NCI-H1436 treated with DMSO at 0.1 percent for 48 hours (cell line): Measurements from ENCODE around the gene DOC2A.

Source experiments
- DNase-seq: peaks from one replicate; lab custom pipeline; 2025; lab: John Stamatoyannopoulos, UW

Gene DOC2A

DNA sequence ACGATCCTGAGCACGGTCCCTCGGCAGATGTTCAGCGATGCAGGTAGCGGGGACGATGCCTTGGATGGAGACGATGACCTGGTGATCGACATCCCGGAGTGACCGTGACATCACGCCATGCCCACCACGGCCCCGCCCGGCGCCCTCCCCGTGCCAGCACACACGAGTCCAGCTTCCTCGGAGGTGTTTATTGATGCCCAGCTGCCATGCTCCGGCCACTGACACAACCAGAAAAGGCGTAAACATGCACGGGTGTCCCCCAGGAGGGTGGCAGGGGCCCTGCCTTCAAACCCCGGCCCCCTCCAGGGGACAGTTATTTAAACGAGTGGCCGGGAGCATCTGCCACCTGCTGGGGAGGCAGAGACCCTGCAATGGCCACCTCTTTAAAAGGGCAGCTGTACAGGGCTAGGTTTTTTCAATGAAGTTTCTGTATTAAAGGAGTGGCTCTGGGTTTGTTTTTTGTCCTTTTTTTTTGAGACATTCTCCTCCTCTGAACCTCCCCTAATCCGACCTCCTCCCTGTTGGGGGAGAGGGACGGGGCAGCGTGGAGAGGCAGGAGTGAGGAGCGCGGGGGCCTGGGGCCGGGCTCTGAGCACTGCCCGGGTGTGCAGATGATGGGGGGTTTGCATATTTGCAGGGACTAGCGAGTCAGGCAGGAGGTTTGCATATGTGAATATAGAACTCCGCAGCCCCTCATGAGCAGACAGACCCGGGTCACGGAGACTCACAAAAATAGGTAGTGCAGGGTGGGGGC lies 5.3 kb downstream of the DOC2A start:
- DNase-seq = no peak

DNA sequence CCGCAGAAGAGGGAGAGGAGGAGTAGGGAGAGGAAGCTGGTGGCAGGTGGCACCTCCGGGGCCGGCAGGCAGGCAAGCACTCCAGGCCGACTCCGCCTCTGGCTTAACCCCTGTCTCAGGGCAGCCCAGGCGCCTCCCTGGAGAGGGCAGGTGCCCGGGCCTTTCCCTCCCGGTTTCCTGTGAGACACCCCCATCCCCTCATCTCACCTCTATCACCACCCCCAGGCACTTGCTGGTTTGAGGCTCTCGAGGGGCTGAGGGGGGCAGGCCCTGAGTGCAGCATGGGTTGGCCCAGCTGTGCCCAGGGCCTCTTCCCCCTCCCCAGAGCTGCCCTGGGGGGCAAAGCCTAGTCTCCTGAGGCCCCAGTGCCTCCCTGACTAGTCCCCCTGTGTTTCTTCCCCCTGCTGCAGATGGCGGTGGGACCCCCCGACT lies 6.0 kb downstream of the DOC2A start:
- DNase-seq = peak; percentile 34

GRCh38 chr16:30004424-30004776 lies 6.4 kb downstream of the DOC2A start:
- DNase-seq = no peak

DNA sequence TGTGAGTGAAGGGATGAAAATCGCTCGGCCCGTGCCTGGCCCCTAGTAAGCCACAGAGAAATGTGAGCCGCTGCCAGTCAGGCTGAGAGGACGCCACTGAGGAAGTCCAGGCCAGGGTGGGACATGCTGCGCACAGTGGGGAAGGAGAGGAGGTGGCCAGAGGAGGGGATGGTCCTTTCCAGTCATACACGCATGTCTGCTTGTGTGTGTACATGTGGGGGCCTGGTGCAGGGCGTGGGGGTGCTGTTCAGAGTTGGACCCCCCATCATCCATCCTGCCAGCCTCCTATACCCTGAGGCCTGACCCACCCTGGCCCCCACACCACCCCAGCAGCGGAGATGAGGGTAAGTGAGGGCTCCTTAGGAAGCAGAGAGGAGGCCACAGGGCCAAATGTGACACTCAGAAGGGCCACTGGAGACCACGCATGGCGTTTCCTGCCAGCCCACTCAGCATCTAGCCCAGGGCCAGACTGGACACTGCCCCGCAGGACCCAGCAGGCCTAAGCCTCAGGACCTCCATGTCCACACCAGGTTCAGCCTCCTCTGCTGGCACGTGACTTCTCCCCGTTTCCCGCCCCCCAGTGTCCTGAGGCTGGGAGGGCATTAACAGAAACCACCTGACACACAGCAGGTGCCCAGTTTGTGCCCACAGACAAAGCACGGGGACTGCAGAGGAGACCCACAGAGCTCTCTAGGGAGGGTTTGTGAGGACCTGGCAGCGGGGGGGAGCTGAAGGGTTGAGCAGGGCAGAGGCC lies 7.0 kb downstream of the DOC2A start:
- DNase-seq = no peak

- DNase-seq = no peak
Measured at GRCh38 chr16:30002614-30003346, 8.0 kb downstream of the DOC2A start.

DNA sequence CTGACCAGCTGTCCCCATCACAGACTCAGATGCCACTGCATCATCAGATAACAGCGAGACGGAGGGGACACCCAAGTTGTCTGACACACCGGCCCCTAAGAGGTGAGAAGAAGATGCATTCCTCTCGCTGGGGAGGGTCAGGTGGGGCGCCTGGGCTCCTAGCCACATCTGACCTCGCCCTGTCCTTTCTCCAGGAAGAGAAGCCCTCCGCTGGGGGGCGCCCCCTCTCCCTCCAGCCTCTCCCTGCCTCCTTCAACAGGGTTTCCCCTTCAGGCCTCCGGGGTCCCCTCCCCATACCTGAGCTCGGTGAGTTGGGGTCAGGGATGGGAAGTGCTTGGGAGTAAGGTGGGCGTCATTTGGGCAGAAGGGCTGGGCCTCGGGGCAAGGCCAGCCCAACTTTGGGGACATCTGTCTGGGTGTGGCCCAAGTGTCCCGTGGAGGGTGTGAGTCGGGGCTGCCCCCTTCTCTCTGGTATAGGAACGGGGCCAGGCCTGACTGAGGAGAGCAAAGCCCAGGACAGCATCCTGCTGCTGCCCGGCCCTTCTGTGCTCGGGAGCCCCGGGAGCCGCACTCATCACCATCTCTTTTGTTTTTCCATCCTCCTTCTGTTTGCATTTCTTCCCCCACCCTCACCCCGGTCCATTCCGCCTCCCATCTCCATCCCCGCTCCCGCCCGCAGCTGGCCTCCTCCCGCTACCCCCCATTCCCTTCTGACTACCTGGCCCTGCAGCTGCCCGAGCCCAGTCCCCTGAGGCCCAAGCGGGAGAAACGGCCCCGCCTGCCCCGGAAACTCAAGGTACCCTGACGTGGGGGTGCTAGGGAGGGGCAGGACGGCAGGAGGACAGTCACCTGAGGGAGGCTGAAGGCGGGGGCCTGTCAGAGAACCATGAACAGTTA lies 9.8 kb downstream of the DOC2A start:
- DNase-seq = peak; percentile 38

DNA sequence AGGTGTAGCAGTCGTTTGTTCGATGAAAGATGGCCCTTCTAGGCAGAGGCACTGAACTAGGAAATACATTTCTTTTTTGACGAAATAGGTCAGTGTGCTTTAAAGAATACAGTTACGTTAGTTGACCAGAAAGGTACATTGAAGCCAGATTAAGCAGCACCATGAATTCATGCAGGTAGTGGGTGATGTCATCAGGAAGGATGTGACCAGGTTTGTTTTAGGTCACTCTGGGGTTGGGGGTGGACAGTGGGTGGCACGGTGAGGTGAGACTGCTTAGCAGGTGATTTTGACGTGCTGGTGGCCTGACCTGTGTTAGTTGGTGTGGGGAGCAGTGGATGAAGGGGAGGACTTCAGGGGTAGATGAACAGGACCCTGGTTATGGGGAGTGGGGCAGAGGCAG lies 11.2 kb downstream of the DOC2A start:
- no peak for DNase-seq

DNA sequence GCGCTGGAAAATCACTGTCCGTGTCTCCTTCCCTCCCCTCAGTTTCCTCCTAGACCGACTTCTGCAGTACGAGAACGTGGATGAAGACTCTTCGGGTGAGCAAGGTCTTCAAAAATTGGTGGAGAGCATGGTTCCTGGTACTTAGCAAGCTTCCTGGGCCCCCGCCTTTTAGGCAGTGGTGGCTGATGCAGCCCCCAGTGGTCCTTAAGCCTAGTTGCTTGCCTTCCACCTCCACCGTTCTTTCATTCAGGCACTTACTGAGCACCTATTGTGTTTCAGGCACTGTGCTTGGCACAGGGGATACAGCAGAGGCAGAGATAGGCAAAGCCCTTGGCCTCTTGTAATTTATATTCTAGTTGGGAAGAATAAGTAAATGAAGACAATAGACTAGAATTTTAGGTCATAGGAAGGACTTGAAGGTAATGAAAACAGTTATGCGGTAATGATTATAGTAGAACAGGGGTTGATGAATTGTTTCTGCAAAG lies 14.0 kb downstream of the DOC2A start:
- DNase-seq = no peak

DNA sequence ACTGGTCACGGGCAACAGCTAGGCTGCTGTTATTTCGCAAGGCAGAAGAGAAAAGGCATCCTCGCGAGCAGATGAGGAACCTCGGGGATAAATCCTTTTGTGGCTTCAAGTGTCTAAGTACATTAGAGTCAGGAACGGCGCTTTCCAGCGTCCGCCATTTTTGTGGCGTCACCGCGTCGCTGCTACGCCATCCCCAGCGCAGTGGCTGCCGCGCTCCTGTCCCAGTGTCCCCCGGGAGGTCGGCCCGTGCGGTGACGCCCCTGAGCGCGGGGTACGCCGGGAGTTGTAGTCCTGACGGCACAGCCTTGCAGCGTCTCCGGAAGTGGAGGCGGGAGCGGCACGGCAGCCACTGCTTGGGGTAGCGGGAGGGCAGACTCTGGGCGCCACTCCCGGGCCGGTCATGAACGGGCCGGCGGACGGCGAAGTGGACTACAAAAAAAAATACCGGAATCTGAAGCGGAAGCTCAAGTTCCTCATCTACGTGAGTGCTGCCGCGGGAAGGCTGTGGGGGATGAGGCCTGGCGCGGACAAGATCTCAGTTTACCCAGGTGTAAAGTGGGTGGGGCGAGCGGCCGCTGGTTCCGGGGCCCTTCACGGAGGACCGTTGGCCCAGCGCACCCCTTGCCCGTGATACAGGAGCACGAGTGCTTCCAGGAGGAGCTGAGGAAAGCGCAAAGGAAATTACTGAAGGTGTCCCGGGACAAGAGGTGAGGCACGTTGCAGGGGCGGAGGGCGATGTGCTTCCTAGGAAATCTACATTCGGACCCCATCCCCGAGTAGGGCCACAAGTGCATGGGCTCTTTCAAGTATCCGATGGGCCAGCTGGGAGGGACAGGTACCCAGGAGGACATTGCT lies 14.7 kb downstream of the DOC2A start, which contains the start of gene INO80E:
Gene INO80E, plus strand, starts transcription at position 331 of the 855 bp plus-strand sequence. Its CDS starts 70 bp downstream, at position 401.
- peak; percentile 72 for DNase-seq

- peak; percentile 45 for DNase-seq
Measured at GRCh38 chr16:29995324-29995910, 15.4 kb downstream of the DOC2A start, which contains the start of gene HIRIP3. TSS of gene HIRIP3 (minus strand) at chr16:29995617. CDS start at chr16:29995605, 12 bp downstream.

DNA sequence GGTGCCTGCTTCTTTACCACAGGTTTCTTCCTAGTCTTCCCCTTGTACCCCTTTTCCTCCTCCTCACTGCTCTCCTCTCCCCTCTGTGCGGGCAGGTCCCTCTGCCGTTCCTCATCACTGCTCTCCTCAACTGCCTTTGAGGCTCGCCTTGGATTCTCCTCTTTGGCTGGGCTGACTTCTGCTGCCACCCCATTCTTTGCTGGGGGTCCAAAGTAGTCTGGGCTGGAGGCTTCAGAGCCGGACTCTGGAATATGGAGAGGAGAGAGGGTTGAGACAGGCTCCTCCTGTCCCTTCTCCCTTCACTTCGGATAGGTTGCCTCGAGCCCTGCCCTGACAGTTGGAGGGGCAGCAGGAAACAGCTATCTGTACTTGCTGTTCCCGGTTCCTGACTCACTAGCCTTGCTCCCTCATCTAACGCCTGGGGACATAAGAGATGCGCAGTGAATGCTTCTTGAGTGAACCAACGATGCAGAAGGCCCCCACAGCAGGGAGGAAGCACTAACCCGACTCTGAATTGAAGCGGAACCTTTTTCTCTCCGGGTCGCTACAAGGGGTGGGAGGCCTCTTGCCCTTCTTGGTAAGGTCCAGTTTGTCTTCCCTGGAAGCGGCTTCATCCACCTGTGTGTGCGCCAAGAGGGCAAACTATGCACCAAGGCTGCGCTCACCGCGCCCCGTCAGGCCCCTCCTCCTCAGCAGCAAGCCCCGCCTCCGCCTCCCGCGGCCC lies 16.1 kb downstream of the DOC2A start:
- DNase-seq = no peak

GRCh38 chr16:29993903-29994599 lies 16.8 kb downstream of the DOC2A start:
- no peak for DNase-seq

DNA sequence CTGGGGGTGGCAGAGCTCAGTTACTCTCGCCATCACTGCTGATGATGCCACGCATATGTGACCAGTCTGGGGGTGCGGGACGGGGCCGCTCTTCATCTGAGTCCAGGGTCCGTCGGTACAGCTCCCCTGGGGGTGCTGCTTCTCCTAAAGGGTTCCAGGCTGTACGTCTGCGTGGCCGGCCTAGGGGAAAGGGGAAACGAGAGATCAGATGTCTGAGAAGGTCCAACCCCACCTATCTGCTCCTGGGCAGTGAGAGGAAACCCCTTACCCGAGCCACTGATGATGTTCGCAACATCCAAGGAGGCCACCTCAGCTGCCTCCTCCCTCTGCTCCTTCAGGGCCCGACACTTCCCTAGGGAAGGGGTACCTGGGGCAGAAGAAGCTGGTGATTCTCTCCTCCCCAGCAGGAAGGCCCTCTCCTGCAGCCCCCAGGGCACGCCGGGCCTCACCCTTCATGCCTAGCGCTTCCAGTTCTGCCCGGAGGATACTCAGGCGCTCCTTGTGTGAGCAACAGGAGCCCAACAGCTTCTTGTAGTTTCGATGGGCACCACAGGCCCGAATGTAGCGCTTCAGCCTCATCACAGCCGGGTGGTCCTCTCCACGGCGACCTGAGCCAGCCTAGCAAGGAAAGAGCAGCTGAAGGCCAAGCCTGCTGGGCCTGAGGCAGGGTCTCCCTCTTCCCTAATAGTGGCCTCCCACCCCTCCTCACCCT lies 17.5 kb downstream of the DOC2A start:
- DNase-seq = no peak

DNA sequence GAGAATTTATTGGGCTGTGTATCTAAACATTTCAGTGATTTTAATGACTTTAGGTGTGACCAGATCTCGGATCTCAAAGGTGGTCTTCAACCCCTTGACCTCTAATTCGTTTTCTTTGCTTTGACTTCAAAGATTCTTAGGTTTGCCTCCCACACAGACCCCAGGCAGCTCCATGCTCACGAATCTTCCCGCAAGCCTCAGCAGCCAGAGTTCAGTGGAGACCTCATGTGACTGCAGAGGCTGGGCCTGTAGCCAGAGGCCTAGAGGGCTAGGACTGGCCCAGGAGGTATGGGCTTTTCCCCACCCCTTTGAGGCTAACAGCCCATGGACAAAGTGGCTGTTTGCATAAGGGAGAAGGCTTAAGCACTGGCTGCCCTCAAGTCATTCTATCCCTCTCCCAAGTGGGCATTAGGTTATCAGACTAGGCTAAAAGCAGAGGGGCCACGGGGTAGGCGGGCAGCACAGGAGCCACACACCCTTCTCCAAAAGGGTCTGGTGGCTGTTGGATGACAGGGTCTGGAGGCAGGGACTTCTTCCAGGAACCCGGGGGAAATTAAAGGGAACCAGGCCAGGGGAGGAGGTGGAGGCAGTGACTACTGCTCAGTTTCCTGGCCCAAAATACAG lies 18.4 kb downstream of the DOC2A start:
- no peak for DNase-seq

GRCh38 chr16:29991571-29991904 lies 19.3 kb downstream of the DOC2A start:
- DNase-seq = no peak

GRCh38 chr16:29990883-29991570 lies 19.8 kb downstream of the DOC2A start:
- no peak for DNase-seq

GRCh38 chr16:29990034-29990433 lies 20.8 kb downstream of the DOC2A start:
- DNase-seq = no peak
